WI38 (cell line): ENCODE results near the gene MAP3K1.

ENCODE experiments used
- H3K4me3 ChIP-seq: 2 replicates; pipeline ENCODE4 v1.5.1; 2011; ENCODE audit warnings: low read depth, mild to moderate bottlenecking, control low read depth, low read length
- CTCF ChIP-seq: IDR thresholded peaks from 2 replicates; pipeline ENCODE4 v1.5.1; 2012; ENCODE audit warnings: low read depth, mild to moderate bottlenecking, control low read depth, low read length

Gene MAP3K1

GRCh38 chr5:56824019-56824418, 8.7 kb downstream of the MAP3K1 start:
- H3K4me3 ChIP-seq, result no peak overlapping the region
- TF ChIP-seq CTCF, result no peak

GRCh38 chr5:56825222-56825824, 10.0 kb downstream of the MAP3K1 start:
- TF ChIP-seq CTCF, result no peak
- H3K4me3 ChIP-seq, result no peak overlapping the region

DNA sequence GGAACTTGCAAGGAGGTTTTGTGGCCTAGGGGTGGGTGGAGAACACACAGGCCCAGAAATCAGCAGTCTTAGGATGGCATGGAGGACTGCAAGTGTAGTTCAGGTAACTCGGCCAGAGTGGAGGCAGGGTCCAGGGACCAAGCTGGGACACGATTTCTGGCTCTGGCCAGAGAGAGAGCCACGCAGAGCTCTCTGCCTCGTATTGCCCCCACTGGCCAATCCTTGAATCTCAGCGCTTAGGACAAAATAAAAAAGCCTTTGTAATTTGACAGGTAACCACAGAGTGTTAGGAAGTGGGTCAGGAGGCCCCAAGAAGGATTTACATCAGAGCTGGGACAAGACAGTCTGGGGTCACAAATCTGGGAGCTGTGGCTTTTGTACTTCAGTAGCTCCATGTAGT, 11.7 kb downstream of the MAP3K1 start:
- TF ChIP-seq CTCF, result no peak
- H3K4me3 ChIP-seq, result no peak overlapping the region

DNA sequence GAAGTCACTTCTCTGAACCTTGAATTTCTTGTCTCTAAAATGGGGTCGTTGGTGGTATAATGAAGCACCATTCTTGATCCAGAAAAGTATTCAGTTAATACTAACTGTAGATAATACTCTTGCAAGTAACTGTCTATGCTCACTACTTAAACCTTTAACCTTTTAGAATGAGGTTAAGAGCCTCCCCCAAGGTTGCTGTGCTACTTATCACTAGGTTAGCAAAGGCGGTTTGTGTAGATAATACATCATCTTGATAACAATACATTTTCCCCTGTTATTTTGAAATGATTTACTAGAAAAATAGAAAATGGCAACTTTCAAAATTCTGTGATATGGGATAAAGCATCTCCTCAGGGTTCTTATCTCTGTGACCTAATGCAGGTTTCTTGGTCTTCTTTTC, 12.6 kb downstream of the MAP3K1 start:
- no peak for TF ChIP-seq CTCF
- no peak overlapping the region for H3K4me3 ChIP-seq

- TF ChIP-seq CTCF, result no peak
- no peak overlapping the region for H3K4me3 ChIP-seq
Observed at GRCh38 chr5:56829137-56829908, 14.0 kb downstream of the MAP3K1 start.

DNA sequence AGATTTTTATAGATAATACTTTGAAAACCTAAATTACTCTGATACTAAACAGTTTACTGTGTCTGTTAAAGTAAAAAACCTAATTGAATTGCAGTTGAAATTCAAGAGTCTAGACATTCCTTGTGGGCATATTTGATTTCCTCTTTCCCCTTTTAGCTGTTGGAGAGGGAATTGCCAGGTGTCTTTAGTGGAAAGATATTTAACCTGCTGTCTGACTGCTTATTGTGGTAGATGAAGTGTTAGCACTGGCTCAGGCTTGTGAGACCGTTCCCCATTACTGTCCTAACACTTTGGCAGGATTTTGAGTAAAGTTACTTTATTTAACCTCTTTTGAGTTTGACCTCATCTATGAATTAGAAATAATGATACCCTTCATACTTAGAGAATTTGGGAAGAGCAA, 16.4 kb downstream of the MAP3K1 start:
- TF ChIP-seq CTCF, result no peak

GRCh38 chr5:56833325-56833724, 18.0 kb downstream of the MAP3K1 start:
- no peak for TF ChIP-seq CTCF
- no peak overlapping the region for H3K4me3 ChIP-seq

More for the DNA sequence above, 16.4 kb downstream of the MAP3K1 start:
- no peak overlapping the region for H3K4me3 ChIP-seq
